GM10248 (cell line): ENCODE data around the gene TNFRSF11A.

Experiments
- CTCF ChIA-PET: fragments of 300-600 bp; sonication (Branson Sonifier 250); formaldehyde crosslinking; extraction: SDS; loops from one replicate; lab custom pipeline; 2021; ENCODE audit warnings: antibody characterized with exemption; lab: Yijun Ruan, JAX
- POLR2A ChIA-PET: fragments of 350-650 bp; sonication (Branson Sonifier 250); formaldehyde crosslinking; extraction: SDS; loops from one replicate; lab custom pipeline; 2020; ENCODE audit warnings: antibody characterized with exemption; lab: Yijun Ruan, JAX
- DNase-seq: peaks from one replicate; pipeline ENCODE4 v3.0.0; 2012; ENCODE audit errors: extremely low spot score
- TF ChIP-seq, protein P1 (sequence below): IDR thresholded peaks from 2 replicates; pipeline ENCODE4 v1.5.1; 2012; ENCODE audit warnings: mild to moderate bottlenecking, low read depth; ENCODE audit errors: extremely low read depth, missing control alignments, control extremely low read depth

TNFRSF11A gene

DNA sequence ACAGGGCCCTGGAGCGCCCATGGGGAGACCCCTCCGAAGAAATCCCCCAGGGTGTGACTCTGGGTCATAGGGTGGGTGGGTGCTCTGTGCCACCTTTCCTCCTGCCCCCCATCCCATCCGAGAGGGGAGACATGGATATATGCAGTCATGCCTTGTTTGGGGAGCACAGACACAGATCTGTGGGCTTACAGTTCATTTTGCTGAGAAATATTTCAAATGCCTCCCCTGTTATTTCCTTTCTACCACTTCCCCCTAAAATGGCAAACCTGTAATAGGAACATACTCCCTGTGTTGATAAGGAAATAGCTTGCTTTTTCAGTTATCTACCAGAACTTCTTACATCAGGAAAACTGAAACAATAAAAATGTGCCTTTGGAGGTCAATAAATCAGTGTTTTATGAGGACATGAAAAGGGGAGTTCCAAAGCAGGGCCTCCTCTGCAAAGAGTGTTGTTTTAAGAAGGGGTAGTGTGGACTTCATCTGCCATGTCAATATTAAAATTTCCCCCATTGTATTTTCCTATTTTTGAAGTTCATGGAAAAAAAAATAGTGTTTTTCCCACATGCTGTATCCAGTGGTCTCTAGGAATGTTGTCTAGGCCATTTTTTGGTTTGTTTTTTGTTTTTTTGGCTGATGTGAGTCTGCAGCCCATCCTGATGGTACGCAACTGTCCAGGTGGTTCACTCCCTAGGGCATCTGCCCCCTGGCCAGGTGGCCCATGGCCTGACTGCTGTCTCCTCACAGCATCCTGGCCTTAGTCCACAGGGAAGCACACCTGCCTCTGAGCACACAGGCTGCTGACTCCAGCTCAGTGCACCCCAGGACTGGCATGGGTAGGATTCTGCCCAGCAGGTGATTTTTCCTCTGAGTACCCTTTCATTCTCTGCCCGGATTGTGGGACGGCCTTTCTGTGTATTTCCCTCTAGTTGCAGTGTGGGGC is 3.7 kb downstream of the TNFRSF11A start:
- DNase-seq, result no peak
- TF ChIP-seq, protein P1, sequence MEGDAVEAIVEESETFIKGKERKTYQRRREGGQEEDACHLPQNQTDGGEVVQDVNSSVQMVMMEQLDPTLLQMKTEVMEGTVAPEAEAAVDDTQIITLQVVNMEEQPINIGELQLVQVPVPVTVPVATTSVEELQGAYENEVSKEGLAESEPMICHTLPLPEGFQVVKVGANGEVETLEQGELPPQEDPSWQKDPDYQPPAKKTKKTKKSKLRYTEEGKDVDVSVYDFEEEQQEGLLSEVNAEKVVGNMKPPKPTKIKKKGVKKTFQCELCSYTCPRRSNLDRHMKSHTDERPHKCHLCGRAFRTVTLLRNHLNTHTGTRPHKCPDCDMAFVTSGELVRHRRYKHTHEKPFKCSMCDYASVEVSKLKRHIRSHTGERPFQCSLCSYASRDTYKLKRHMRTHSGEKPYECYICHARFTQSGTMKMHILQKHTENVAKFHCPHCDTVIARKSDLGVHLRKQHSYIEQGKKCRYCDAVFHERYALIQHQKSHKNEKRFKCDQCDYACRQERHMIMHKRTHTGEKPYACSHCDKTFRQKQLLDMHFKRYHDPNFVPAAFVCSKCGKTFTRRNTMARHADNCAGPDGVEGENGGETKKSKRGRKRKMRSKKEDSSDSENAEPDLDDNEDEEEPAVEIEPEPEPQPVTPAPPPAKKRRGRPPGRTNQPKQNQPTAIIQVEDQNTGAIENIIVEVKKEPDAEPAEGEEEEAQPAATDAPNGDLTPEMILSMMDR, result no peak
- ChIA-PET CTCF (interaction anchor here (1.6 kb wide), 2 partner anchors 17 to 97 kb away, joined by 3 to 5 read pairs; no protein-coding TSS in a partner anchor), POLR2A (no interaction called here)

DNA sequence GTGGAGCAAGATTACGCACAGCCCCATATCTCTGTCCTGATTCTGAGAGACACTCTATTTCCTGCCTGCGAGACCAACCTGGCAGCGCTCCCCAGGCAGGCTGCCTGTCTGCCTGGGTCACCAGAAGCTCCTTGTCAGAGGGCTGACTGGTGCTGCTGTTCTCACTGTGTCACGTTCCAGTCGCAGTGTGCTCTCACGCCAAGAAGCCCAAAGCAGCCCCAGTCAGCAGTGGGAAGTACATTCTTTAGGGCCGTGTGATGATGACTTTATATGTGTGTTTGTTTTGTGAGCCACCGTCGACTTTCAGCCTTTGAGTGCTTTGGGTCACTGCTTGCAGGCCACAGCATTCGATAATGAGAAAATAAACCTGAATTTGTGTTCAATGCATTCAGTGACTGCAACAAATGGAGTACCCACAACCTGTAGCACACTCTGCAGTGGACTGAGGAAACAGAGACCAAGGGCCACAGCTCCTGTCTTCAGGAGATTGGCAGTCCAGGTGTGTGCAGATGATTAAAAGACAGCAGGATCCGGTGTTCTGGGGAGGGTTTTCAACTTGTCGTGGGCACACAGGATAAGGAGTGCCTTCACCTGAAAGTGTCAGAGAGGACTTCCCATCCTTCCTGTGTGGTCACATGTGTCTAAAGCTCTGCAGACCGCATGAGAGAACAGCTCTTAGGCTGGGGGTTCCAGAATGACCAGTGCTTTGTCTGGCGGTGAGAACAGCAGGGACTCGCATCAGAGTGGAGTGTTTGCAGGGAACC is 4.8 kb downstream of the TNFRSF11A start:
- TF ChIP-seq, protein P1, result no peak
- POLR2A ChIA-PET, result no interaction called here
- CTCF ChIA-PET, result interaction anchor here (1.6 kb wide), 1 partner anchor 16 kb away, joined by 5 read pairs; no protein-coding TSS in a partner anchor
- DNase-seq, result no peak

DNA sequence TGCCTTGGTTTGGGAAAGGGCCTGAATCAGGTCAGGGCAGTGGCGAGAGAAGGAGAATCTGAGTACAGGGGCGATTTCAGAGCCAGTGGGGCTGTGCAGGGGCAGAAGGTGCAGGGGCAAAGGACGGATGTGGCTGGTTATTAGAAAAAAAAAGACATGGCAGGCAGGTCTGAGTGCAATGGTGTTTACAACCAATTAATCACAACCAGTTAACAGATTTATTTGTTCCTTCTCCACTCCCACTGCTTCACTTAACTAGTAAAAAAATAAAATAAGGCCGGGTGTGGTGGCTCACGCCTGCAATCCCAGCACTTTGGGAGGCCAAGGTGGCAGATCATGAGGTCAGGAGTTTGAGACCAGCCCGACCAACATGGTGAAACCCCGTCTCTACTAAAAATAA is 5.5 kb downstream of the TNFRSF11A start:
- TF ChIP-seq, protein P1, result no peak
- POLR2A ChIA-PET, result no interaction called here
- DNase-seq, result no peak
- CTCF ChIA-PET, result interaction anchor here (1.6 kb wide), 1 partner anchor 15 kb away, joined by 5 read pairs; no protein-coding TSS in a partner anchor

DNA sequence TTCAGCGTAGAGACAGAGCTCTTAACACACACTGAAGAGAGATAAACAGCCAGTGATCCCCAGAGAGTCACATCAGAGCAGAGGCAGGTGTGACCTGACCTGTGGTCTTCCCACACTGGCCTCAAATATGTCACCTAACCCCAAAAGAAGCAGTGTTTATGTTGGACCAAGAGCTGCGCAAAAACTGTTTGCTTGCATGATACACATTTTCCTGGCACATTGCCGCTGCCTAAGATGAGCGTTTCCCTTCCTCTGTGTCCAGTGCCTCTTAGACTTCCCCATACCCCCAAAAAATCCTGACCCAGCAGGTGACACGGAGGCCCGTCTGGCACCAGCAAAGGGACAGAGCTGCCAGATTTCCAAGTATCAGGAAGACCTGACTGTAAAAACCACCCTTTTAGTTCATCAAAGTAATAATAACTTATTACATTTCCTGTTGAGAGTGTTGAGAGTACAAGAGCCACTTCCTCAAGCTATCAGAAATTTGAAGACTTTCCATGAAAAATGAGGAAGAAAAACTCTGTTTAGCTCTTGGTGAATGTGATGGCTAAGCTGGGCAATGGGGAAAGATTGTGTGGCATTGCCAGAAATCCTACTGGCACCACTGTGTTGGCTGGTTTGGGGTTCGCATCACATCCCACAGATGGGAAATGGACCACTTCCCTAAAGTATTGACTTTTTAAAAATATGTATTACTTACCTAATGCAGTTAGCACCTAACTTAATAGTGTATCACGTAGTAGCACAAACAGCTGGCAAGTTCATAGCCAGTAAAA is 6.7 kb downstream of the TNFRSF11A start:
- ChIA-PET CTCF (interaction anchor here (1.0 to 1.4 kb wide), 2 partner anchors 16 to 83 kb away, joined by 4 read pairs; no protein-coding TSS in a partner anchor), POLR2A (no interaction called here)
- TF ChIP-seq, protein P1, result no peak
- DNase-seq, result no peak

DNA sequence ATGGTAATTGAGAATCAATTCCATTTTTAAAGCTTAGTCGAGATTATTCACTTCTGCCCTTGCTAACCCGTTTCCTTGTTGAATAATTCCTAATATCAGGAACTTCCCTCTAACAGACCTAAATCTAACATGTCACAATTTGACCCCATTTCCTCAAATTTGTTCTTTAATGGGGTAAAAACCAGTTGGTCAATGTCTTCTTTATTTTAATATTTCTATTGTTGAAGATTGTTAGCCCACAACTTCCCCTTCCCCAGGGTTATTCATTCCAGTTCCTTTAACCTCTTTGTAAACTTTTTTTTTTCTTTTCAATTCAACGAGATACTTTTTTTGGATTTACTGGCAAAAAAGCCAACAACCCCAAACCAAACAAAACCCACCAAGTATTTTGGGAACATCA is 7.3 kb downstream of the TNFRSF11A start:
- ChIA-PET POLR2A (no interaction called here), CTCF (interaction anchor here (1.4 kb wide), 1 partner anchor 17 kb away, joined by 4 read pairs; no protein-coding TSS in a partner anchor)
- no peak for DNase-seq
- TF ChIP-seq, protein P1, result no peak
